Mononuclear cell (primary cell): ENCODE data around the gene STING1. TPM values are rescaled to one million over a fixed set of nuclear protein-coding genes. Genes with fewer than 3 reads are reported as not detected.
"Not testable (repeated sequence)": the region's sequence is repeated elsewhere in the genome, so short reads cannot be mapped to it uniquely, and the experiment has no call there.

ENCODE experiments used
- H3K27me3 ChIP-seq: 2 replicates; pipeline ENCODE4 v1.6.0; 2011; ENCODE audit warnings: low read length, control low read depth; ENCODE audit not compliant: insufficient read depth
- H3K4me1 ChIP-seq: 2 replicates; pipeline ENCODE4 v1.5.1; 2011; ENCODE audit warnings: mild to moderate bottlenecking, low read length, control low read depth; ENCODE audit not compliant: insufficient read depth
- H3K4me3 ChIP-seq: 2 replicates; pipeline ENCODE4 v1.5.1; 2011; ENCODE audit warnings: mild to moderate bottlenecking, low read length, moderate library complexity
- H3K9me3 ChIP-seq: 2 replicates; pipeline ENCODE4 v1.5.1; 2011; ENCODE audit warnings: low read depth, mild to moderate bottlenecking, control low read depth, low read length
- total RNA-seq: library from RNA; depleted of rRNA; stranded (reverse); fragments of >200 nt; gene quantifications from one replicate; pipeline ENCODE4 v1.2.3, GENCODE V29; 2012

Gene STING1
- 38.4 TPM for total RNA-seq

GRCh38 chr5:139482050-139482889 lies at the start of gene STING1:
STING1 (minus strand) TSS chr5:139482758; CDS start chr5:139481704, 1,054 bp downstream.
- Histone ChIP-seq H3K4me3 (peak within 1 kb of the TSS; percentile 66), H3K27me3 (no peaks in the 10 kb centered on the region), H3K4me1 (peaks cover 64% of the 10 kb centered on the region), H3K9me3 (no peaks in the 10 kb centered on the region)

- H3K4me3 ChIP-seq, result no peak overlapping the region
- H3K27me3 ChIP-seq, result no peaks in the 10 kb centered on the region
- no peaks in the 10 kb centered on the region for H3K4me1 ChIP-seq
- no peaks in the 10 kb centered on the region for H3K9me3 ChIP-seq
Observed at GRCh38 chr5:139531772-139532169, 49.2 kb upstream of the STING1 start.

GRCh38 chr5:139530079-139530478 lies 47.5 kb upstream of the STING1 start:
- H3K4me1 ChIP-seq, H3K4me3 ChIP-seq, H3K9me3 ChIP-seq, H3K27me3 ChIP-seq: not testable (repeated sequence)

GRCh38 chr5:139528695-139529094 lies 46.1 kb upstream of the STING1 start:
- not testable (repeated sequence) for H3K4me3 ChIP-seq, H3K9me3 ChIP-seq, H3K27me3 ChIP-seq
- H3K4me1 ChIP-seq, result peaks cover 11% of the 10 kb centered on the region

GRCh38 chr5:139527896-139528467 lies 45.4 kb upstream of the STING1 start:
- H3K27me3 ChIP-seq, H3K4me3 ChIP-seq, H3K9me3 ChIP-seq: not testable (repeated sequence)
- H3K4me1 ChIP-seq, result peaks cover 11% of the 10 kb centered on the region

GRCh38 chr5:139527090-139527470 lies 44.5 kb upstream of the STING1 start:
- not testable (repeated sequence) for H3K4me3 ChIP-seq, H3K9me3 ChIP-seq, H3K27me3 ChIP-seq
- peaks cover 11% of the 10 kb centered on the region for H3K4me1 ChIP-seq

- not testable (repeated sequence) for H3K9me3 ChIP-seq, H3K27me3 ChIP-seq, H3K4me3 ChIP-seq
- peaks cover 11% of the 10 kb centered on the region for H3K4me1 ChIP-seq
Observed at GRCh38 chr5:139526309-139527089, 43.9 kb upstream of the STING1 start.

GRCh38 chr5:139525586-139526308 lies 43.2 kb upstream of the STING1 start:
- H3K4me1 ChIP-seq, result peaks cover 11% of the 10 kb centered on the region
- not testable (repeated sequence) for H3K27me3 ChIP-seq, H3K9me3 ChIP-seq, H3K4me3 ChIP-seq

GRCh38 chr5:139524940-139525585 lies 42.5 kb upstream of the STING1 start:
- H3K27me3 ChIP-seq, result no peaks in the 10 kb centered on the region
- H3K9me3 ChIP-seq, result no peaks in the 10 kb centered on the region
- H3K4me1 ChIP-seq, result peaks cover 11% of the 10 kb centered on the region
- no peak overlapping the region for H3K4me3 ChIP-seq

- Histone ChIP-seq H3K27me3 (no peaks in the 10 kb centered on the region), H3K4me3 (no peak overlapping the region), H3K9me3 (no peaks in the 10 kb centered on the region), H3K4me1 (peaks cover 11% of the 10 kb centered on the region)
Observed at GRCh38 chr5:139524446-139524845, 41.9 kb upstream of the STING1 start.

GRCh38 chr5:139523635-139524445 lies 41.3 kb upstream of the STING1 start:
- no peaks in the 10 kb centered on the region for H3K27me3 ChIP-seq
- H3K4me3 ChIP-seq, result no peak overlapping the region
- H3K4me1 ChIP-seq, result peaks cover 11% of the 10 kb centered on the region
- H3K9me3 ChIP-seq, result no peaks in the 10 kb centered on the region

GRCh38 chr5:139517683-139518564 lies 35.4 kb upstream of the STING1 start:
- H3K4me3 ChIP-seq, result peak overlapping the region; percentile 50
- peaks cover 20% of the 10 kb centered on the region for H3K4me1 ChIP-seq
- H3K27me3 ChIP-seq, result no peaks in the 10 kb centered on the region
- H3K9me3 ChIP-seq, result no peaks in the 10 kb centered on the region

- no peaks in the 10 kb centered on the region for H3K27me3 ChIP-seq
Observed at GRCh38 chr5:139514486-139514856, 31.9 kb upstream of the STING1 start.

More at GRCh38 chr5:139514486-139514856, 31.9 kb upstream of the STING1 start:
- Histone ChIP-seq H3K9me3 (no peaks in the 10 kb centered on the region), H3K4me1 (peaks cover 40% of the 10 kb centered on the region), H3K4me3 (no peak overlapping the region)
